GM18499 (cell line): ENCODE results near the gene PHF20.
"Not testable (repeated sequence)": the region's sequence is repeated elsewhere in the genome, so short reads cannot be mapped to it uniquely, and the experiment has no call there.

Experiments used
- ATAC-seq: cut with Tn5 transposase; IDR thresholded peaks from one replicate; pipeline ENCODE4 v1.9.1; 2021; ENCODE audit warnings: moderate number of reproducible peaks; ENCODE audit not compliant: insufficient read depth, unreplicated experiment

PHF20 gene

DNA sequence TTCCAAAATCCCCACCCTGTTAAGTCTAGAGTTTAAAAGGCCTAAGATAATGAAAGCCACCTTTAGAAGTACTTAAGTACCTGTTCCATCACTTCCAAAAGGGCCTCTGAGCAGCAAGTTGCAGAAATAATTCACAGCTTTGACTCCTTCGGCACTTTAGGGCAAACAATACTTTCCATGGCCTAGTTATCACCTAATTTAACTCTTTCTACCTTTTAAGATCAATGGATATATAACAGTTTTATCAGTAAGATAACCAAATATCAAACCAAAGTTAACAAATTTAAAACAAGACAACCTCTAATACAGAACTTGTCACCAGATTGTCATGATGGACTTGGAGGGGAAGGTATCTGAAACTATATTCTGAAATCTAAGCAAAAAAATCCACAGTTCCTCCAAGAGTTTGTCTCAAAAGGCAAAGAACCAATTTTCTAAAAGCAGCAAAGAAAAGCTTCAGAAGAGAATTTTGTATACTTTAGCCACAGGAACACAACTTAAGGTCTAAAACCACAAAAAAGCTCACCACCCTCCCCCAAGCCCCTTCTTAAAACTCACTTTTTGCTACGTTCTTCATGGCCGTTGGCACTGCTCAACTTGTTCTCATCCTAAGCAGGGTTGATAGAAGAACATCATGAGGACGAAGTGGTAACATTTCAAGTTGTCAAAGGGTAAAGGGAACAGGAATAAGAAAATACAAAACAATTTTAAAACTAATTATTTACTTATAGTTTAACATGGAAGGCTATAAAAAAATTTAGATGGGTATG is 33.2 kb upstream of the PHF20 start:
- ATAC-seq, result no peak

DNA sequence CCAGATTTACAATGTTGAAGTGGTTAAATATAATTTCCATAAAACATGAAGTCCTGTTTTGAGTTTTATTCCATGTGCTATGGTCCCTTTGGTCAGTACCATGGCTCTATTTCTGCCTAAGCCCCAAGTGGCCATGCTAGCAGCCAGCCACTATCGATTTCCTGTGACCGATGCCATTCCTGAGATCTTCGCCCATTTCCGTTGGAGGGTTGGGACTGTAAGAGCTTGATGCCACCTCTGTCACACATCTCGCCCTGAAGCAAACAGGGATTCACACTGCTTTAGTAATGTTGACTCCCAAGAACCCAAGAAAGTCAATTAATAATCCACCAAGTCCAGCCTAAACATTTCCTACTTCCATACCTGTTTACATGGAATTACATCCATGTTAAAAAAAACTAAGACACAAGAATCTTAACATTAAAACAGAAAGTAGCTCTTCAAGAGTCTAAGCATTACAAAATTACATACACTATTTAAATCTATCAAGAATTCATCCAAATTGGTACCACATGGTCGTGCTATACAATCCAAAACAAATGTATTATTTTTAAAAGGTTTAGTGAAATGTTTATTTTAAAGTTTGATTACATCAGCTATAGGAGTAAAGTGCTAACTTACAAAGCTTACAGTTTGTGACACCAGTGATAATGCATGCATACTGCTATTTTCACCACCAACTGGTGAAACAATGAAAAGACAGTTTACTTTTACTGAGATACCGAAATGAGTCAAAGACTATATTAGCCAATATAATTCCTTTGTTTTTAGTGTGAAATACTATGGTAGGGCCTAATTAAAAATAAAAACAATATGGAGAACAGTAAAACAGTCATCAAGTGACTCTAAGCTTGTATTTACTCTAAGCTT is 32.3 kb upstream of the PHF20 start:
- ATAC-seq, result no peak

DNA sequence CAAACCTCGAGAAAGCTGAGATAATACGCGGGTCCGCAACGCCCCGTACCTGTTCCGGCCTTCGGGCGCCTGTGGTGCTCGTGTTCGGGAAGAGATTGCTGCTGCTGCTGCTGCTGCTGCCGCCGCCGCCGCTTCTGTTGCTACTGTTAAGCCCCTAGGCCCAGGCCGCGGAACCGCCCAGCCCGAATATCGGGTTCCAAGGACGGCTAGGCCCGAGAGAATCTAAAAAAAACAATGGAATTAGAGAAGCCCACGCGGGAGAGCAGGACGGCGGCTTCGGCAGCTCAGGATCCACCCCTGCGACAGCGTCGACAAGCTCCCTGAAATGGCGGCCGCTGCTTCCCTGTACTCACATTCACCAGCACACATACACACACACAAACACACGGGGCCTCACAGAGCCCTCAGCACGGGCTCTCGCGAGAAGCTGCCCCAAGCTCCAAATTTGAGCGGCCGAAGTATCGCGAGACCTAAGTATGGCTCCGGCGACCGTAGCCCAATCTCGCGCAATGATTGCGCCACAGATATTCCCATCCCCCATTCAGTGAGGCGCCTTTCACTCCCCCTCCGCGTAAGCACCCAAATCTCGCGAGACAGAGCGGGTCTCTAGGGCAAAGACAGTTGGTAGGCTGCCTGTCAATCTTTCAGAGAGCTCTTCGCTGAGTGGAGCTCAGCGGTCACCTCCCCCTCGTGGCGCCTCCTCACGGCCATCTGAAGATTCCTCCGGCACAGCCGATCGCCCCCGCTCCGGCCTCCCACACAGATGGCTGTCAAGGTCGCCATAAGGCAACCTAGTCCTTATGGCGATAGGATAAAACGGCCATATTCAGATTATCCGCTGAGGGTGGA is 29.7 kb upstream of the PHF20 start, which contains the start of gene RBM39:
Gene RBM39 (minus strand): TSS at position 369 of the 849 bp plus-strand sequence. CDS start 1,386 bp downstream, outside the sequence.
- peak; percentile 79 for ATAC-seq

DNA sequence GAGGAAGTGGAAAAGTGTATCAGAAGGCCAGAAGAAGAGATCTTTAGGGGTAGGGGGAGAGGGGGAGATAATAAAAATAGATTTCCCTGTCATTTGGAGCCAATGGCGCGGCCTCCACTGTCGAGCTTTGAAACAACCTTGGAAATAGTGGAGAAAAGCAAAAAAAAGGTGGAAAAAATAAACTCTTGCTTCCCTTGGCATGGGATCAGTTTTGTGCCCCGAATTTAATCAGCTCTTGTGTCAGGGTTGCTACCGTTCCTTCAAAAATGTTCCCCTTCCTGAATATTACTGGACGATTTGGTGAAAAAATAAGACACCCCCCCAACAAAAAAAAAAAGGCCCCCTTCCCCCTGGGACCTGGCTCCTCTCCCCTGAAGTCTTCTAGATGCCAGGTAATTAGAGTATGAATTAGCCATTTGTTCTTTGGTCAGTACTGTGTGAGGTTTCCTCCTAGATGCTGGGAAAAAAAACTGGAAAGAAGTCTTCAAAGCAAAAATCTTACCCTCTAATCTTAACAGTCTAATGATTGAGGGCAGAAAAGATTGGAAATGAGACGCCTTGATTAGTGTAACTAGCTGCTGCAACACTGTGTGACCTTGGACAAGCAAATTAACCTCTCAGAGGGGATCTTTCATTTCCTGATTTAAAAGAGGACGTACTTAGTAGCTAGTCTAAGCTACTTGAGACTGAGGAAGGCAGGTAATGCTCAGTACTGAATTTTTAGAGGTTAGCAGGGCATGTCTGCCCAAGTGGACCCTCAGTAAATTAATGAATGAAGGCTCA is 28.9 kb upstream of the PHF20 start:
- ATAC-seq, result no peak

DNA sequence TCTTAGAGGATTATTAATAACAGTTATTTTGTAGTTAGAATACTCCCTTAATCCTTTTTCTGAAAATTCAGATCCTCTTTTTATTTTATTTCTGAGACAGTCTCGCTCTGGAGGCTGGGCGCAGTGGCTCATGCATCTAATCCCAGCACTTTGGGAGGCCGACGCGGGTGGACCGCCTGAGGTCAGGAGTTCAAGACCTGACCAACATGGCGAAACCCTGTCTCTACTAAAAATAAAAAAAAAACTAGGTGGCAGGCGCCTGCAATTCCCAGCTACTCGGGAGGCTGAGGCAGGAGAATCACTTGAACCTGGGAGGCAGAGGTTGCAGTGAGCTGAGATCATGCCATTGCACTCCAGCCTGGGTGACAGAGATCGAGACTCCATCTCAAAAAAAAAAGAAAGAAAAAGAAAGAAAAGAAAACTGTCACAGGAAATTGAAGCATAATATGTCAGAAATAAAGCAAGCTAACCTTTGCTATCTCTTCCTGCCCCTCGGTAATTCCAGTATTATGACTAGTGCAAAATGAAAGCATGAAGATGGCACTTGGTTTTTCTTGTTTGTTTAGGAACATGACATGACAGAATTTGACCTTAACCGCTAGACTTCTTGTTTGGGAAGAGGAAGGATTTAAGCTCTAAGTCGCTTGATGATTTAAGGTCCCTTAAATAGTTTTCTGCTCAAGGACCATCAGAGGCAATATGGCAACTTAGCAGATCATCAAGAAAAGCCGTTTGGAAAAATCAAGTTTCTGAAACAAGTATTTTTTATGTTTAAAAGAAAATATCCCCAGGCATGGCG is 27.9 kb upstream of the PHF20 start:
- no peak for ATAC-seq

DNA sequence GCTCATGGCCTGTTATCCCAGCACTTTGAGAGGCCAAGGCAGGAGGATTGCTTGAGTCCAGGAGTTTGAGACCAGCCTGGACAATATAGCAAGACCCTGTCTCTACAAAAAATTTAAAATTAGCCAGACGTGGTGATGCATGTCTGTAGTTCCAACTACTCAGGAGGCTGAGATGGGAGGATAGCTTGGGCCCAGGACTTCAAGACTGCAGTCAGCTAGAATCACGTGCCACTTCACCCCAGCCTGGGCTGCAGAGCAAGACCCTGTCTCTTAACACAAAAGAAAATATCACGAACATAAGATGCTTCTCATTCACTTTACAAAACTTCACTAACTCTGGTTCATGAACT is 27.3 kb upstream of the PHF20 start:
- not testable (repeated sequence) for ATAC-seq

DNA sequence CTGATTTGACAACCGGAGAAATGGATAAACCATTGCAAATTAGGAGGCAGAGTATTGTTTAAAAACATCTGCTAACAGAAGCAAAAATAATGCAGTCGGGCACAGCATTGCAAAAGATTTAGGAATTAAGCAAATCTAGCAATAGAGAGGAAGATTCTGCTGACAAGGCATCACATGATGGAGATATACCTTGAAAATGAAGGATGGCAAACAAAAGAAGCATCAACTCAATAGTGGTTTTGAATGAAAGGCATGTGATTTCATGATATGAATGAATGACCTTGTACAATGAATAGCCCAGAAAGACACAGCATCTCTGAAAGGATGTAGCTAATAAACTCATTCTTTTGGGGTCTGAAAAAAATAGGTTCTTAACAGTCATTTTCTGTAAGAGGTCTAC is 21.2 kb upstream of the PHF20 start:
- no peak for ATAC-seq

DNA sequence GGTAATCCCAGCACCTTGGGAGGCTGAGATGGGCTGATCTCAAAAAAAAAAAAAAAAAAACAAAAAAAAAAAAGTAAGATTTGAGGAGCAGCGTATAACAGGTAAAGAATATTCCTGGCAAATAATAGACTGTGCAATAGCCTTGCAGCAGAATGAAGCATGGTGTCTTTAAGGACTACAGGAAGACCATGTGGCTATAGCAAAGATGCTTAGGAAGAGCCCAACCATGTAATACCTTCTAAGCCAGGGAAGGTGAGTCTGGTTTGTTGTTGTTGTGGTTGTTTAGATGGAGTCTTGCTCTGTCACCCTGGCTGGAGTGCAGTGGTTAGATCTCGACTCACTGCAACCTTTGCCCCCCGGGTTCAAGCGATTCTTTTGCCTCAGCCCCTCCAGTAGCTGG is 15.4 kb upstream of the PHF20 start:
- ATAC-seq, result no peak

DNA sequence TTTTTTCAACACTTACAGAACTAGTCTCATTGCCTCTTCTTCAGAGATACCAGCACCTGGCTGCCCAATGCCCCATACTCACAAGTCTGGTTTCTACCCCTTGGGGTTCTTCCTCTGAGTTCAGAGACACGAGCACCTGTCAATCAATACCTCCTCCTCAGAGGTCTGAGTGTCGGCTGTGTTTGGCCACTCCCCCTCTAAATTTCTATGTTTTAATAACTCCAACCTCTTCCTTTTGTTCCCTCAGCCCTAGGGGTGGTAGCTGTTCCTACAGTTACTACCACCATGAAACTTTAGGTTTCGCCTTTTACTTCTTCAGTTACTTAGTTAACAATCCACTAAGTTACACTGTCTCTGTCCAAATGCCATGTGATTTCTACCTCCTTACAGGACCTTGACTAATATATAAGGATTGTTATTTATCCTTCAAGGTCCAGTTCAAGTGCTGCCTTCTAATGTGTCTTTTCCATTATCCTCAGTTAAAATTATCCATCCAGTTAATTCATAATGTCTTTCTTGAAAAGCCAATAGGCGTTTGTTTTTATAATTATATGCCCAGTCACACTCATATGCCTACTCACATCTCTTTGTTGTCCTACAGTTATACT is 14.6 kb upstream of the PHF20 start:
- ATAC-seq, result no peak

DNA sequence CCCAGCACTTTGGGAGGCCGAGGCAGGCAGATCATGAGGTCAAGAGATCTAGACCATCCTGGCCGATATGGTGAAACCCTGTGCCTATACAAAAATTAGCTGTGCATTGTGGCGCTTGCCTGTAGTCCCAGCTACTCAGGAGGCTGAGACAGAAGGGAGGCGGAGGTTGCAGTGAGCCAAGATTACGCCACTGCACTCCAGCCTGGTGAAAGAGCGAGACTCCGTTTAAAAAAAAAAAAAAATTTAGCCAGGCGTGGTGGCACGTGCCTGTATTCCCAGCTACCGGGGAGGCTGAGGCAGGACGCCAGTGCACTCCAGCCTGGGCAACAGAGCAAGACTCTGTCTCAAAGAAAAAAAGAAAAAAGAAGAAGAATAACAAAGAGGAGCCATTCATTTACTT is 10.3 kb upstream of the PHF20 start:
- ATAC-seq, result not testable (repeated sequence)

DNA sequence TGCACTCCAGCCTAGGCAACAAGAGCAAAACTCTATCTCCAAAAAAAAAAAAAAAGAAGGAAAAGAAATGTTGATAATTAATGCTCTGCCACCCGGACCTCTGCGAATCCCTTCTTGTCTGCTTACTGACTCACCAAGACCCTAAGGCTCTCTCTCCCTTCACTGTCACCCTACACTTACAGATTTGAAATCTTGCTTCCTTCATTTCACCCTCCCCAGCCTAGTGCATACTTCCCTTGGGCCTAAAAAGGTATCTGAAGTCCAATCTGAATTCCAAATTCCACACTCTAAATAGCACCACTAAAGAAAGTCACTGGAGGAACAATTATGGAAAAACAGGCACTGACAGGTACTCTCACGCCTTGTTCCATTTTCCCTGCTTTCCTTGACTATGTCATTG is 9.4 kb upstream of the PHF20 start:
- ATAC-seq, result no peak

DNA sequence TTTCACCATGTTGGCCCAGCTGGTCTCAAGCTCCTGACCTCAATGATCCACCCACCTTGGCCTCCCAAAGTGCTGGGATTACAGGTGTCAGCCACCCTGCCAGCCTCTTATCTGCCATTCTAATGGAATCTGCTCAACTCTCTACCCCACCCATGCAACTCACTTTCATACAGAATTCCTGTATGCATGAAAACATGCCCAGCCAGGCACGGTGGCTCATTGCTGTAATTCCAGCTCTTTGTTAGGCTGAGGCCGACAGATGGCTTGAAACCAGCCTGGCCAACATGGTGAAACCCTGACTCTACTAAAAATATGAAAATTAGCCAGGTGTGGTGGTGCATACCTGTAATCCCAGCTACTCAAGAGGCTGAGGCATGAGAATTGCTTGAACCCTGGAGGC is 6.9 kb upstream of the PHF20 start:
- not testable (repeated sequence) for ATAC-seq

DNA sequence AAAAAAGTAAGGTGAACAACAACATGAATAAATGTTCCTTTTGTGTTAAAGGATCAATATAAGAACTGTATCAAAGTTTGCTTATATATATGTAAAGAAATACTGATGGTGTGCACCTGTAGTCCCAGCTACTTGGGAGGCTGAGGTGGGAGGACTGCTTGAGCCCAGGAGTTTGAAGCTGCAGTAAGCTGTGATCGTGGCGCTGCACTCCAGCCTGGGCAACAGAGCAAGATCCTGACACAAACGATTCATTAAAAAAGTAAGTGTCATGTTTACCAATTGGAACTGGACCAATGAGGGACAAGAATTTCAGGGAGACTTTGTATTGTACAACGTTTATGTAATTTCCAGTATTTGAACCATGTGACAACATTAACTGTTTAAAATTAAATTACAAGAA is 5.0 kb upstream of the PHF20 start:
- no peak for ATAC-seq

DNA sequence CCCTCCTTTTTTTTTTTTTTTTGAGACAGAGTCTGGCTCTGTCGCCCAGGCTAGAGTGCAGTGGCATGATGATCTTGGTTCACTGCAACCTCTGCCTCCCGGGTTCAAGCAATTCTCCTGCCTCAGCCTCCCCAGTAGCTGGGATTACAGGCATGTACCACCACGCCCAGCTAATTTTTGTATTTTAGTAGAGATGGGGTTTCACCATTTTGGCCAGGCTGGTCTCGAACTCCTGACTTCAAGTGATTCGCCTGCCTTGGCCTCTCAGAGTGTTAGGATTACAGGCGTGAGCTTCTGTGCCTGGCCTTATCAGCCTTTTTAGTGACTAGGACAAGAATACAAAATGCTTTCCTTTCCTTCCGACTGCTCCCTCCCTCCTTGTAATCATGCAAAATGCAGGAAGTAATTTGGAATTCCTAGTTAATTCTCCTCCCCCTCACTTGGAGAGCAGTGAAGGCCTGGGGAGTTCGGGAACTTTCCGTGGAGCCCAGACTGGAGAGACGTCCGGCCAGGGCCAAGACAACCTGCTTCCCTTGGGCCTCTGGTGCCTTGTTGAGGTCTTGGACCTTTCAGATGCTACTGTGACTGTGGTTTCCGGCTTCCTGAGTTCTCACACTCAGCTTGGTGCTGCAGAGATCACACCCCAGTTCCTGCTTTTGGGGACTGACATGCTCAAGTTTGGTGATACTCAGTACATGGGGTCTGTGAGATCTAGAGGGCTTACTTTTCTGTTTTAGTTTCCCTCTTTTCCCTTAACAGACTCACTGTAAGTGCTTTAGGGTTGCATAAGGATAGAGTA is 3.9 kb upstream of the PHF20 start:
- ATAC-seq, result no peak

DNA sequence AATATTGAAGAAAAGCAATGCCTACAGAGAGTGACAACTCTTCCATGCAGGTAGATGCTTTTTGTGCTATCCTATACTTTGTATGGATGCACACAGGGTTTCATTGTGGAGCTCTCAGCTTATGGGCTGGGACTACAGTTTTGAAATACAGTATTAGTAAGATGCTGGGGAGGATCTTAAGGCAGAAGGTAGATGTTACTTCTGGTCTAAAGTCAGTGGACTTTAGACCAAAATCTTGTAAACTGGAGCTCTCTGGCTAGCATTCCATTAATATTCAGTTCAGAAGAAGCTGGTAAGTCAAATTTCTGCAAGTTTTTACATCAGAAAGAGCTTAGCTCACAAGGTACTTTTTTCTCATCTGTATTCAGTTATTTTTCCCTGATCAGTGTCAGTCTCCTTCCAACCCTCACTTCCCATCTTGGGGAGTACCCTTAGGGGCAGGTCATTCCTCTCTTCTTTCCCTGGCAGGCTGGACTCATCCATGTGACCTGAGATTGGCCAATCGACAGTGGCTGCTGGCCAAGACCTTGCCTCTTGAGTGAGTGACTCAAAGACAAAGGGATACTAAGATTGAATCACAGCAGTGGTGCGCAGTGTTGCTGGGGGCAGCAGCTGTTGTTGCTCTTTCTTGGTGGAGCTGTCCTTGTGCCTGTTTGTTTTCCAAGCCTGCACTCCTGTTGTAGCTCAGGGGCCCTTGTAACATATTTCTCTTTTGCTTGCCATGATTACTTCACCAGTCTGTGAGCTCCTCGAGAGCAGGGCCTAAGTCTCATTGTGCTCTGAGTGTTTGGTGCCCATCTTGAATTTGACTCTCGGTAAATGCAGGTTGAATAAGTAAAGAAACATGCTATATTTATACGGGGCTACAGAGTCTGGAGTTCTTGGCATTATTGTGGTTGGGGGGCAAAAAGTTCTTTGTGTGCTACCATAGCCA is 2.8 kb upstream of the PHF20 start:
- no peak for ATAC-seq

DNA sequence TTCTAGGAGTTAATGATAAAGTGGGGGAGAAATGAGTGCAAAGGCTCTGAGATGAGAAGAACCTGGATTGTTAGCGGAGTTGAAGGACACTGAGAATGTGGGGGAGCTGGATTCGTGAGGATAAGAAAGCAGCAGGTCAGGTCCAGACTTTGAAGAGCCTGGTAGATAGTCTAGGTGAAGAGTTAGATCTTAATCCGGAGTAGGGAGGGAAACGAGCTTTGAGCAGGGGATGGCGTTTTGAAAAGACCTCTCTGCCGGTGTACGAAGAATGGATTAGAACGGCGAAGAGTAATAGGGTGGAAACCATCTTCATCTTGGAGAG is 487 bp upstream of the PHF20 start:
- no peak for ATAC-seq

DNA sequence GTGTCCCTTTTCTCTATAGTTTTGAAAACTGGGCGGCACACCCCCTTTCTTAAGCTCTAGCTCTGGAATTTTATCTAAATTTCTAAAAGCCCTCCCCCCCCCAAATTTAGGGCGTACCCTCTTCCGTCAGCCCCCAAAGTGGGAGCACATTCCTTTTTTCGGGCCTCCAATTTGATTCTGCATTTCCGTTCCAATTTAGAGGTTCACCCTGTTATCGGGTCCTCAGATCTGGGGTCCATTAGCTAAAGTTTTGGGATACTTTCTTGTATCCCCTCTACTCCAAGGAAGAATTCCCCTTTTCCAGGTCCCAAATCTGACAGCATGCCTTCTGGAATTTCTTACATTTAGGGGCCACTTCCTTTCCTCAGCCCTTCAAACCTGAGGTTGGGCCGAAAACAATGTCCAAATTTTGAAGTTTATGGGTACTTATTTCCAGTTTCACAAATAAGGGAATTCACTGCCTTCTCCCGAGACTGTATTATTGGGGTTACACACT is 796 bp downstream of the PHF20 start:
- ATAC-seq, result no peak
